Activated CD4-positive, CD25-positive, alpha-beta regulatory T cell treated with anti-CD3 and anti-CD28 coated beads, Interleukin-2, amount 50 U/mL, for 16 hours (primary cell): Measurements from ENCODE around the gene SUSD5.
A peak's percentile ranks its signal among the peaks of the same experiment; 100 is the strongest.
"Not testable (repeated sequence)": the region's sequence is repeated elsewhere in the genome, so short reads cannot be mapped to it uniquely, and the experiment has no call there.

Experiments
- DNase-seq: peaks from one replicate; pipeline ENCODE4 v3.0.0-alpha.2; 2020; ENCODE audit warnings: low read depth, low spot score

SUSD5 gene

DNA sequence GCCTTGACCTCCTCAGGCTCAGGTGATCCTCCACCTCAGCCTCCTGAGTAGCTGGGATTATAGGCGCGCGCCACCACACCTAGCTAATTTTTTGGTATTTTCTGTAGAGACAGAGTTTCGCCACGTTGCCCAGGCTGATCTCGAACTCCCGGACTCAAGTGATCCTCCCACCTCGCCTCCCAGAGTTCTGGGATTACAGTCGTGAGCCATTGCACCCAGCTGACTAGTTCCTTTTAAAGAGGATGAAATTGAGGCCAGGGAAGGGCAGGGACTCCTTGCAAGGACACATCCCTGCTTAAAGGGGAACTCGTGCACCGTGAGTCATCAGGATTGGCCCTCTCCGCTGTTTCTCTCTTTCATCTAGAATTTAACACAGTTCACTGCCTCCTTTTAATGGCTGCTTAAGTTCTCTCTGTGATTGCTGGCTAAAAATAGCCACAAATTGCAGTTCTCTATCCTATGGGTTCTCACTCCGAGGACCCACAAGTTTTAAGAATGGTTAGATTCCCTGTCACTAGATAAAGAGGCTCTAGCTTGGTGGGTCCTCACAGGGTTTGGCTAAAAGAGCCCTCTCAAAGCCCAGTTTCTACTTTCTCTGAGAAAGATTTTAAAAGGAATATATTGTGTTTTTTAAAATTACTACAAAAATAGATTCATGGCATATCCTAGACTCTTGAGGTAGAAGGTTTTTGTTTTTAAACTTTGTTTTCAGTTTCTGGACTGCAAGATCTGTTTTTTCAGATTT is 103.4 kb downstream of the SUSD5 start:
- no peak for DNase-seq

DNA sequence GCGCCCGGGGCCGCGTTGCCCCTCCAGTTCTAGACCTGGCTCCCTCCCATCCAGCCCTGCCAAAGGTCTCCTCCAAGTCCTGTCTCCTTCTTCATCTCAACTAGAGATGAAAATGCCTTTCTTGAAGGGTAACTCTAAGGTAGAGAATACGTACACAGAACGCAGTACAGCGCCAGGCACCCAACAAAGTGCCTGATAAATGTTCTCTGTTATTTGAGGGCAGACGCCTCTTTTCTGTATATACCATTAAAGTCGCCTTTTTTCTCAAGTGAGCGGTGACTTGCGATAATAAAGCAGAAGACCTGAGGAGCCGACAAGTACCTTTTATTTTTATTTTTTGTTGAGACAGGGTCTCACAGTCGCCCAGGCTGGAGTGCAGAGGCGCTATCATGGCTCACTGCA is 104.0 kb downstream of the SUSD5 start:
- DNase-seq = no peak

DNA sequence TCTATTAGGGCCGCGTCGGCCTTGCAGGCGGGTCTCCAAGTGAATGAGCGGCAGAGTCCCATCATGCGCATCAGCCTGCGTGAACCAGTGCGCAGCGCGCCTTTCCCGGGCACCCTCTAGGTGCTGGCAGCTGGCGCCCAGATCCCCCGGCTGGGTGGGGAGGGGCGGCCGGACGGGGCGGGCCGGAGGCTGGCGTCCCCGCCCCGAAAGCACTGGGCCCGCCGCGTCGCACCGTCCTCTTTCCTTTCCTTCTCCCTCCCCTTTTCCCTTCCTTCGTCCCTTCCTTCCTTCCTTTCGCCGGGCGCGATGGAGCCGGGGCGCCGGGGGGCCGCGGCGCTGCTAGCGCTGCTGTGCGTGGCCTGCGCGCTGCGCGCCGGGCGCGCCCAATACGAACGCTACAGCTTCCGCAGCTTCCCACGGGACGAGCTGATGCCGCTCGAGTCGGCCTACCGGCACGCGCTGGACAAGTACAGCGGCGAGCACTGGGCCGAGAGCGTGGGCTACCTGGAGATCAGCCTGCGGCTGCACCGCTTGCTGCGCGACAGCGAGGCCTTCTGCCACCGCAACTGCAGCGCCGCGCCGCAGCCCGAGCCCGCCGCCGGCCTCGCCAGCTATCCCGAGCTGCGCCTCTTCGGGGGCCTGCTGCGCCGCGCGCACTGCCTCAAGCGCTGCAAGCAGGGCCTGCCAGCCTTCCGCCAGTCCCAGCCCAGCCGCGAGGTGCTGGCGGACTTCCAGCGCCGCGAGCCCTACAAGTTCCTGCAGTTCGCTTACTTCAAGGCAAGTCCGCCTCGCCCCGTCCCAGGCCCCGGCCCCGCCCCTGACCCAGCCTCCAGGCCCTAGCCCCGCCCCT is 104.6 kb downstream of the SUSD5 start, which contains the start of gene CRTAP:
TSS of gene CRTAP (plus strand) at position 243 of the 850 bp plus-strand sequence. CDS start at position 307, 64 bp downstream.
- DNase-seq = peak; percentile 58

DNA sequence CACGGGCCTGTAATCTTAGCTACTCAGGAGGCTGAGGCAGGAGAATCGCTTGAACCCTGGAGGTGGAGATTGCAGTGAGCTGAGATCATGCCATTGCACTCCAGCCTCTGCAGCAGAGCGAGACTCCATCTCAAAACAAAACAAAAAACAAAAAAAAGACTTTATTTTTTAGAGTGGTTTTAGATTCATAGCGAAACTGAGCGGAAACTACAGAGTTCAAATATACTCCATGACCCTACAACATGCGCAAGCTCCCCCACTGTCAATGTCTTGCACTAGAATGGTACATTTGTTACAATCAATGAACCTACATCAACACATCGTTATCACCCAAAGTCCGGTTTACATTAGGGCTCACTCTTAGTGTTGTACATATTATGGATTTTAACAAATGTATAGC is 107.0 kb downstream of the SUSD5 start:
- no peak for DNase-seq

DNA sequence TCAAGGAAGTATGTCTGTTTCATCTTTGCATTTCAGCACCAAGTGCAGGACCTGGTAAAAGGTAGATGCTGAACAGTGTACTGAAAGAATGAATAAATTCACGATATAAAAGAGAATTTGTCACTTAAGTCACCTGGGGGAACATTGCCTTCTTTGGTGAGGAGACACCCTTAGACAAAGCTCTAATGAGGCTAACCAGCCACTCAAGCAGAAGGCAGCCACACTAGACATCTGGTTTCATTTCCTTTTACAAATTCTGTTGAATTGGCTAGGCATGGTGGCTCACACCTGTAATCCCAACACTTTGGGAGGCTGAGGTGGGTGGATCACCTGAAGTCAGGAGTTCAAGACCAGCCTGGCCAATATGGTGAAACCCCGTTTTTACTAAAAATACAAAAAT is 111.8 kb downstream of the SUSD5 start:
- not testable (repeated sequence) for DNase-seq

DNA sequence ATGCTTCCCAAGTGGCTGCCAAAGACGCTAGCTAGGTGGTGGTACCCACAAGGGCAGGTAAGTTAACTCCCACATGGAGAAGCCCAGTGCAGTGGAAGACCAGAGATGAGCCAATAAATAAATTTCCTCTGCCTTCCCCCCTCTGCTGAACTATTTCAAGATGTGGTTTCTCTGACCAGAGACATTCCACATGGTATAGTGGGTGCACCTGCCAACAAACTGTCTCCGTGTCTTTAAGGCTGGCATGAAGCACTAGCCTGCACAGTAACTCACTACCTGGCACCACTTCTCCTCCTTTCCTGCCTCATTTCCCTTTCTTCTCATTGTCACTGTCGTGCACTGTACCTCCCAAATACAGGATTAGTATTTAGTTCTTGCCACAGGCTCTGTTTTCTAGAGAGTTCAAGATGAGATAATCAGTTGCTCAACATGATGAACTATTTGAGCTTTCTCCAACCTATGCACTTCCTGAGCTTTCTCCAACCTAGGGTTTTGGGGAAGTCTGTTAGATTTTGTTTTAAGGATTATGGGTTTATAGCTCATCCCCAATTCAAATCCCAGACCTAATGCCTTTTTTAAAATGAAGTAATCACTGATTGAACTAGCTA is 113.2 kb downstream of the SUSD5 start:
- no peak for DNase-seq

DNA sequence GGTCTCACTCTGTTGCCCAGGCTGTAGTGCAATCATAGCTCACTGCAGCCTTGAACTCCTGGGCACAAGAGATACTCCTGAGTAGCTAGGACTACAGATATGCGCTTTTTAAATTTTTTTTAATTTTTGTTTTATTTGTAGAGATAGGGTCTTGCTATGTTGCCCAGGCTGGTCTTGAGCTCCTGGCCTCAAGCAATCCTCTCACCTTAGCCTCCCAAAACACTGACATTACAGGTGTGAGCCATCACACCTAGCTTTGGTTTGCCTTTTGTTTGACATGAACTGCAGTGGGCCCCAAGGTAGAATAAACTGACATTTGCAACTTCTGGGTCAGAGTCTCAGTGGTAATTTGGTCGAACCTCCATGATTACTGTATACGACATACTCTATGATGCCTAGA is 113.8 kb downstream of the SUSD5 start:
- DNase-seq = no peak

DNA sequence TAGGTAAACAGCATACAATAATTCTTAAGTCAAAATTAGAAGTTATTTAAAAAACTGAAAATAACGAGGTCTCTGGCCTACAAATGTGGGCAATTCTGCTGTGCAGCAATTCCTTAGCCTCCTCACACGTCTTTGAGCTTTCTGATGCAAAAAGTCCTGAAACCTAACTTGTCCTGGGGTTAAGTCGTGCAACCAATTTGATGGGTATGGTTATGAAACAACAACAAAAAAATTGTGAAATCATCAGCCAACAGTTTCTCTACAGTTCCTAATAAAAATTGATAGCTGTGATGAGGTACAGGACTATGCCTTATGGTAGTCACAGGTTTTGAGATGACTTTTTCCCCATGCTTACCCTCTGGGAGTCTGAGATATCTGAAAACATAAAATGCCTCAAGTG is 115.1 kb downstream of the SUSD5 start:
- DNase-seq = no peak

DNA sequence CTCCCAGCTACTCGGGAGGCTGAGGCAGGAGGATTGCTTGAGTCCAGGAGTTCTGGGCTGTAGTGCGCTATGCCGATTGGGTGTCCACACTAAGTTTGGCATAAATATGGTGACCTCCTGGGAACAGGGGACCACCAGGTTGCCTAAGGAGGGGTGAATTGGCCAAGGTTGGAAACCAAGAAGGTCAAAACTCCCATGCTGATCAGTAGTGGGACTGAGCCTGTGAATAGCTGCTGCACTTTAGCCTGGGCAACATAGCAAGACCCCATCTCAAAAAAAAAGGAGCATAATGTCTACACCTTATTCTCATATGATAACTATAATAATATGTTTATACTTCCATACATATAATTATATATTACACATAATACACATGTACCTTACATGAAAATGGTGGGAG is 115.6 kb downstream of the SUSD5 start:
- DNase-seq = no peak

DNA sequence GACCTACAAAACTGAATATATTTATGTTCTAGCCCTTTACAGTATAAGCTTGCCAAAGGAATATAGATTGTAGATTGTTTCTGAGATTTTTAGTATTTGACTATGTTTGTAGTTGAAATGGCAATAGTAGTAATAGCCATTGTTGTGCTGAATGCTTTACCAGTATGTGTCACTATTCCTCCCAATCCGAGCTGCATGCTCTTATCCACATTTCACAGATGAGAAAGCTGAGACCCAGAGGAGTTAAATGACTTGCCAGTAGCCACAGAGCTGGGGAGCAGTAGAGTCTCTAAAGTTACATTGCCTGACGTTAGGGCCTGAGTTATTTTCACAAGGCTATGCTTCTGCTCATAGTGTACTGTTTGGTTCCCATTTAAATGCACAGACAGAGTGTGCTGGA is 118.4 kb downstream of the SUSD5 start:
- no peak for DNase-seq
